GM12878 (cell line): Measurements from ENCODE around the gene CHRNG. TPM values are rescaled to one million over a fixed set of nuclear protein-coding genes. Genes with fewer than 3 reads are reported as not detected.

Experiments used
- ATAC-seq: fragments of 200-7000 bp; cut with Tn5 transposase; 3 replicates; pipeline ENCODE4 v1.9.1; 2020; ENCODE audit warnings: mild to moderate bottlenecking, moderate library complexity
- BruUV-seq: library from RNA; stranded (reverse); fragments of 400-500 nt; replicated peaks from 2 replicates; lab custom pipeline; 2021; lab: Mats Ljungman, UMichigan
- CTCF ChIA-PET: fragments of 300-600 bp; sonication (Branson Sonifier 250); formaldehyde crosslinking; extraction: SDS; loops from one replicate; lab custom pipeline; 2021; ENCODE audit warnings: inconsistent platforms; lab: Yijun Ruan, JAX
- POLR2A ChIA-PET: fragments of 350-600 bp; formaldehyde crosslinking; extraction: SDS; loops from one replicate; lab custom pipeline; 2021; ENCODE audit warnings: inconsistent platforms; lab: Charles Lee
- RAD21 ChIA-PET: fragments of 300-600 bp; sonication (Branson Sonifier 250); formaldehyde crosslinking; loops from one replicate; lab custom pipeline; 2023; ENCODE audit warnings: antibody characterized with exemption; ENCODE audit not compliant: unreplicated experiment; lab: Charles Lee
- SMC1A ChIA-PET: fragments of 300-600 bp; sonication (Branson Sonifier 250); formaldehyde crosslinking; loops from one replicate; lab custom pipeline; 2023; ENCODE audit not compliant: unreplicated experiment, uncharacterized antibody; lab: Charles Lee
- DNase-seq: peaks from one replicate; pipeline ENCODE4 v3.0.0-alpha.2; 2011; ENCODE audit warnings: low read depth, low spot score
- FAIRE-seq: peaks from 3 replicates; lab custom pipeline; 2011; peaks lifted over from hg19 to GRCh38; lab: Jason Lieb, UNC
- H2AFZ ChIP-seq: 2 replicates; pipeline ENCODE4 v1.6.0; 2011; ENCODE audit warnings: low read depth, low read length, control low read depth; ENCODE audit not compliant: control insufficient read depth
- H3K27ac ChIP-seq: 2 replicates; pipeline ENCODE4 v1.5.1; 2011; ENCODE audit warnings: control low read depth; ENCODE audit not compliant: control insufficient read depth, insufficient read depth
- H3K27me3 ChIP-seq, 2 experiments: replicated peaks in 1 of 2; 2 replicates each; pipeline versions ENCODE4 v1.6.0 to v1.6.1; 2011; ENCODE audit warnings: low read length in 1 of 2; ENCODE audit not compliant: control insufficient read depth in 2 of 2, insufficient read depth in 2 of 2
- H3K36me3 ChIP-seq, 2 experiments: 2 replicates each; pipeline ENCODE4 v1.5.1; 2011; ENCODE audit warnings: low read length in 1 of 2; ENCODE audit not compliant: control insufficient read depth in 2 of 2, insufficient read depth in 2 of 2
- H3K4me1 ChIP-seq: 2 replicates; pipeline ENCODE4 v1.6.1; 2011; ENCODE audit warnings: mild to moderate bottlenecking, low read length, moderate library complexity, mixed read lengths; ENCODE audit not compliant: control insufficient read depth, insufficient read depth
- H3K4me2 ChIP-seq: 2 replicates; pipeline ENCODE4 v1.6.0; 2011; ENCODE audit warnings: control low read depth; ENCODE audit not compliant: control insufficient read depth, insufficient read depth
- H3K4me3 ChIP-seq: fragments of 200-600 bp; sonication (generic); 2 replicates; pipeline ENCODE4 v1.5.1; 2016
- H3K79me2 ChIP-seq: 2 replicates; pipeline ENCODE4 v1.6.0; 2011; ENCODE audit warnings: low read length; ENCODE audit not compliant: control insufficient read depth, insufficient read depth
- H3K9ac ChIP-seq: 2 replicates; pipeline ENCODE4 v1.8.0; 2011; ENCODE audit warnings: low read length, control low read depth, mixed read lengths; ENCODE audit not compliant: control insufficient read depth, insufficient read depth
- H3K9me3 ChIP-seq: replicated peaks from 3 replicates; pipeline ENCODE4 v1.5.1; 2011; ENCODE audit warnings: mild to moderate bottlenecking, low read length; ENCODE audit not compliant: control insufficient read depth, insufficient read depth
- H4K20me1 ChIP-seq: 2 replicates; pipeline ENCODE4 v1.6.0; 2011; ENCODE audit not compliant: control insufficient read depth, insufficient read depth
- BCL11A ChIP-seq: IDR thresholded peaks from 2 replicates; pipeline ENCODE4 v1.6.1; 2011; ENCODE audit warnings: low read depth, low read length
- IRF4 ChIP-seq: IDR thresholded peaks from 2 replicates; pipeline ENCODE4 v1.6.1; 2011; ENCODE audit warnings: low read depth, low read length
- JUND ChIP-seq: IDR thresholded peaks from 2 replicates; pipeline ENCODE4 v1.6.1; 2012; ENCODE audit warnings: low read depth, mild to moderate bottlenecking, low read length, improper control_type of control experiment, moderate library complexity
- RAD21 ChIP-seq: IDR thresholded peaks from 2 replicates; pipeline ENCODE4 v1.6.1; 2011; ENCODE audit warnings: mild to moderate bottlenecking, low read depth, low read length, moderate library complexity; ENCODE audit not compliant: insufficient read depth
- RELA ChIP-seq: fragments of 450-650 bp; IDR thresholded peaks from 2 replicates; pipeline ENCODE4 v1.8.0; 2014; ENCODE audit warnings: borderline replicate concordance; ENCODE audit not compliant: partially characterized antibody
- STAT1 ChIP-seq: fragments of 450-650 bp; conservative IDR thresholded peaks from 2 replicates; pipeline ENCODE4 v1.6.1; 2014; ENCODE audit warnings: antibody characterized with exemption, mild to moderate bottlenecking
- ZBTB11 ChIP-seq: fragments of 450-650 bp; formaldehyde crosslinking; IDR thresholded peaks from 2 replicates; pipeline ENCODE4 v1.5.0; 2022; ENCODE audit warnings: mild to moderate bottlenecking, missing genetic modification characterization
- ZBTB40 ChIP-seq: fragments of 450-650 bp; IDR thresholded peaks from 2 replicates; pipeline ENCODE4 v1.6.1; 2016; ENCODE audit warnings: mild to moderate bottlenecking, moderate library complexity, borderline replicate concordance
- ZNF207 ChIP-seq: fragments of 450-650 bp; IDR thresholded peaks from 2 replicates; pipeline ENCODE4 v1.6.1; 2014; ENCODE audit warnings: antibody characterized with exemption, mild to moderate bottlenecking, borderline replicate concordance
- ZNF592 ChIP-seq: fragments of 450-650 bp; IDR thresholded peaks from 2 replicates; pipeline ENCODE4 v1.6.1; 2017; ENCODE audit warnings: mild to moderate bottlenecking, moderate library complexity
- WGBS: methylation state at CpG from one replicate; pipeline ENCODE4 v1.1.6; 2016; ENCODE audit warnings: low lambda C conversion rate; ENCODE audit not compliant: insufficient replicate concordance, insufficient coverage; ENCODE audit errors: missing lambda C conversion rate; 5-methylcytosine and 5-hydroxymethylcytosine counted together
- in situ Hi-C: fragments of 300-500 bp; cut with MboI; formaldehyde crosslinking; loops from 9 replicates; pipeline ENCODE4 v1.14.3; 2018; ENCODE audit warnings: mixed read lengths
- intact Hi-C: fragments of 100-400 bp; cut with micrococcal nuclease; formaldehyde crosslinking; loops from one replicate; pipeline ENCODE4 v1.14.2; 2022; ENCODE audit not compliant: unreplicated experiment
- polyA plus RNA-seq, 11 experiments: library from polyadenylated mRNA; depleted of rRNA in 4 of 11; unstranded in 6 of 11; stranded (reverse) in 5 of 11; fragments of >200 nt; fragmentation: Nextera tagmentation in 4 of 11; fragmentation: Illumina TruSeq in 1 of 11; extraction: Ambion mirVana in 4 of 11; extraction: Trizol in 1 of 11; gene quantifications; 1 replicate in 1 of 11; 2 replicates in 10 of 11; pipeline versions ENCODE4 v1.2.1 to v1.2.3, GENCODE V29; 2011 to 2016; ENCODE audit warnings: inconsistent platforms in 2 of 11, missing spikeins in 2 of 11, low read depth in 1 of 11
- total RNA-seq, 4 experiments: library from RNA; depleted of rRNA in 3 of 4; stranded (reverse); fragments of >200 nt in 3 of 4; fragmentation: Illumina TruSeq in 1 of 4; extraction: Trizol in 1 of 4; gene quantifications; 2 replicates each; pipeline versions ENCODE4 v1.2.1 to v1.2.3, GENCODE V29; 2013 to 2021
- TF ChIP-seq, protein P1 (sequence below): fragments of 450-650 bp; IDR thresholded peaks from 2 replicates; pipeline ENCODE4 v1.6.1; 2017; ENCODE audit warnings: low read depth, mild to moderate bottlenecking, moderate library complexity

Gene CHRNG
- total and polyA plus RNA-seq, 10 of the 15 experiments (the other 5 are each of a cell fraction or from before 2014, with no cell fraction given): 0.17 TPM; not detected in 9

- Histone ChIP-seq H3K4me3 (no peak overlapping the region), H2AFZ (no peak overlapping the region), H3K27me3 (no peaks in the 10 kb centered on the region), H3K4me1 (no peaks in the 10 kb centered on the region), H3K9ac (no peak overlapping the region), H3K9me3 (no peaks in the 10 kb centered on the region), H3K27ac (no peak overlapping the region), H3K79me2 (no peaks in the 10 kb centered on the region), H4K20me1 (no peaks in the 10 kb centered on the region), H3K36me3 (peaks cover 15 to 42% of the 10 kb centered on the region in 2 experiments), H3K4me2 (no peak overlapping the region)
- no TSS peak for BruUV-seq
- WGBS: 95% methylated on average over 9 of the region's 9 CpGs
- intact Hi-C loops (no loop called here), in situ Hi-C loops (no loop called here)
- SMC1A ChIA-PET: no interaction called here
- CTCF ChIA-PET: no interaction called here
- DNase-seq (no peak), ATAC-seq (no peak), FAIRE-seq (no peak)
- RAD21 ChIA-PET: no interaction called here
- POLR2A ChIA-PET: interaction anchor here (1.1 kb wide), 1 partner anchor 21 kb away, joined by 3 read pairs; no protein-coding TSS in a partner anchor
- no peak for TF ChIP-seq IRF4
- TF ChIP-seq RELA: no peak
- TF ChIP-seq ZBTB40: no peak
- no peak for TF ChIP-seq ZBTB11 (CRISPR knock-in tag)
- TF ChIP-seq JUND: no peak
- TF ChIP-seq STAT1: no peak
- TF ChIP-seq ZNF592: no peak
- no peak for TF ChIP-seq ZNF207
- no peak for TF ChIP-seq BCL11A
- TF ChIP-seq RAD21: no peak
- TF ChIP-seq, protein P1, sequence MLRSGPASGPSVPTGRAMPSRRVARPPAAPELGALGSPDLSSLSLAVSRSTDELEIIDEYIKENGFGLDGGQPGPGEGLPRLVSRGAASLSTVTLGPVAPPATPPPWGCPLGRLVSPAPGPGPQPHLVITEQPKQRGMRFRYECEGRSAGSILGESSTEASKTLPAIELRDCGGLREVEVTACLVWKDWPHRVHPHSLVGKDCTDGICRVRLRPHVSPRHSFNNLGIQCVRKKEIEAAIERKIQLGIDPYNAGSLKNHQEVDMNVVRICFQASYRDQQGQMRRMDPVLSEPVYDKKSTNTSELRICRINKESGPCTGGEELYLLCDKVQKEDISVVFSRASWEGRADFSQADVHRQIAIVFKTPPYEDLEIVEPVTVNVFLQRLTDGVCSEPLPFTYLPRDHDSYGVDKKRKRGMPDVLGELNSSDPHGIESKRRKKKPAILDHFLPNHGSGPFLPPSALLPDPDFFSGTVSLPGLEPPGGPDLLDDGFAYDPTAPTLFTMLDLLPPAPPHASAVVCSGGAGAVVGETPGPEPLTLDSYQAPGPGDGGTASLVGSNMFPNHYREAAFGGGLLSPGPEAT: no peak
These were observed 30.0 kb downstream of the CHRNG start for GRCh38 chr2:232569541-232569940.
